Endothelial cell of umbilical vein (primary cell): ENCODE data around the gene PIK3C3. TPM values are rescaled to one million over a fixed set of nuclear protein-coding genes. Genes with fewer than 3 reads are reported as not detected.

ENCODE experiments used
- BruUV-seq: library from RNA; stranded (reverse); fragments of 400-500 nt; replicated peaks from 2 replicates; lab custom pipeline; 2021; lab: Mats Ljungman, UMichigan
- CTCF ChIA-PET: fragments of 300-600, 350-600 bp; sonication (Branson Sonifier 250); formaldehyde crosslinking; loops from one replicate; lab custom pipeline; 2021; ENCODE audit warnings: antibody characterized with exemption, inconsistent platforms; lab: Charles Lee
- POLR2A ChIA-PET: fragments of 300-600, 350-600 bp; sonication (Branson Sonifier 250); formaldehyde crosslinking; loops from one replicate; lab custom pipeline; 2021; ENCODE audit warnings: antibody characterized with exemption, inconsistent platforms; lab: Charles Lee
- DNase-seq: peaks from one replicate; pipeline ENCODE4 v3.0.0-alpha.2; 2011; ENCODE audit warnings: low read depth, low spot score
- FAIRE-seq: peaks from 2 replicates; lab custom pipeline; 2011; peaks lifted over from hg19 to GRCh38; lab: Jason Lieb, UNC
- H2AFZ ChIP-seq: 2 replicates; pipeline ENCODE4 v1.6.0; 2012; ENCODE audit warnings: low read depth, low read length, control low read depth, inconsistent platforms
- H3K27ac ChIP-seq: 2 replicates; pipeline ENCODE4 v1.5.1; 2011; ENCODE audit warnings: low read depth, mild to moderate bottlenecking, control low read depth, low read length, moderate library complexity; ENCODE audit not compliant: insufficient read depth
- H3K27me3 ChIP-seq, 2 experiments: 2 replicates each; pipeline versions ENCODE4 v1.6.0 to v1.6.1; 2011; ENCODE audit warnings: low read length in 2 of 2, mixed read lengths in 1 of 2; ENCODE audit not compliant: control insufficient read depth in 2 of 2, insufficient read depth in 2 of 2
- H3K36me3 ChIP-seq, 2 experiments: 2 replicates in 1 of 2; 3 replicates in 1 of 2; pipeline ENCODE4 v1.5.1; 2011; ENCODE audit warnings: low read length in 2 of 2, mild to moderate bottlenecking in 1 of 2, moderate library complexity in 1 of 2; ENCODE audit not compliant: control insufficient read depth in 2 of 2, insufficient read depth in 2 of 2; ENCODE audit errors: extremely low read depth in 1 of 2
- H3K4me1 ChIP-seq: 3 replicates; pipeline ENCODE4 v1.5.1; 2011; ENCODE audit warnings: mild to moderate bottlenecking, low read length; ENCODE audit not compliant: control insufficient read depth, insufficient read depth; ENCODE audit errors: extremely low read depth
- H3K4me2 ChIP-seq: 2 replicates; pipeline ENCODE4 v1.6.1; 2011; ENCODE audit warnings: low read length, control low read depth, mixed read lengths; ENCODE audit not compliant: insufficient read depth
- H3K4me3 ChIP-seq, 3 experiments: fragments of 200-600 bp in 1 of 3; sonication (generic), shearing (Covaris generic) in 1 of 3; replicated peaks in 1 of 3; 2 replicates each; pipeline ENCODE4 v1.5.1; 2011 to 2016; ENCODE audit warnings: control low read depth in 3 of 3, low read length in 3 of 3, mild to moderate bottlenecking in 2 of 3, inconsistent platforms in 1 of 3, low read depth in 1 of 3, moderate library complexity in 1 of 3; ENCODE audit not compliant: insufficient read depth in 1 of 3
- H3K79me2 ChIP-seq: 2 replicates; pipeline ENCODE4 v1.6.0; 2012; ENCODE audit warnings: low read length, inconsistent platforms; ENCODE audit not compliant: control insufficient read depth, insufficient read depth
- H3K9ac ChIP-seq: replicated peaks from 2 replicates; pipeline ENCODE3; 2011; ENCODE audit warnings: low read length, control low read depth; ENCODE audit not compliant: insufficient read depth; ENCODE audit errors: extremely low read depth
- H3K9me1 ChIP-seq: replicated peaks from 3 replicates; pipeline ENCODE4 v1.6.0; 2011; ENCODE audit warnings: mild to moderate bottlenecking, low read length; ENCODE audit not compliant: control insufficient read depth, insufficient read depth; ENCODE audit errors: extremely low read depth
- H3K9me3 ChIP-seq: replicated peaks from 2 replicates; pipeline ENCODE4 v1.5.1; 2012; ENCODE audit warnings: low read length, inconsistent platforms; ENCODE audit not compliant: control insufficient read depth, insufficient read depth
- H4K20me1 ChIP-seq: replicated peaks from 2 replicates; pipeline ENCODE3; 2011; ENCODE audit warnings: mild to moderate bottlenecking, low read length; ENCODE audit not compliant: control insufficient read depth, insufficient read depth; ENCODE audit errors: extremely low read depth
- EZH2 ChIP-seq: IDR thresholded peaks from 2 replicates; pipeline ENCODE4 v1.6.1; 2012; ENCODE audit warnings: borderline replicate concordance, low read depth, mild to moderate bottlenecking, moderate library complexity, low read length, inconsistent platforms; ENCODE audit not compliant: severe bottlenecking
- FOS ChIP-seq: IDR thresholded peaks from 2 replicates; pipeline ENCODE4 v1.6.1; 2011; ENCODE audit warnings: mild to moderate bottlenecking, low read length, moderate library complexity, borderline replicate concordance; ENCODE audit not compliant: insufficient read depth
- GATA2 ChIP-seq: IDR thresholded peaks from 2 replicates; pipeline ENCODE4 v1.7.0; 2011; ENCODE audit warnings: low read depth, mild to moderate bottlenecking, moderate library complexity, mixed read lengths, low read length; ENCODE audit not compliant: insufficient read length, insufficient read depth
- JUN ChIP-seq: IDR thresholded peaks from 2 replicates; pipeline ENCODE4 v1.6.1; 2011; ENCODE audit warnings: borderline replicate concordance, low read depth; ENCODE audit not compliant: insufficient read length, insufficient read depth
- MYC ChIP-seq: IDR thresholded peaks from one replicate; pipeline ENCODE4 v1.6.1; 2011; ENCODE audit warnings: mild to moderate bottlenecking, low read depth, low read length
- POLR2A ChIP-seq: IDR thresholded peaks from 2 replicates; pipeline ENCODE4 v1.6.1; 2012; ENCODE audit warnings: low read depth, mild to moderate bottlenecking, control low read depth, low read length
- POLR2AphosphoS5 ChIP-seq: IDR thresholded peaks from 2 replicates; pipeline ENCODE4 v1.6.1; 2012; ENCODE audit warnings: low read depth, mild to moderate bottlenecking, control low read depth, low read length, moderate library complexity; ENCODE audit not compliant: insufficient read depth
- dilution Hi-C: fragments of 300-500 bp; cut with MboI; formaldehyde crosslinking; loops from one replicate; pipeline ENCODE4 v1.15.0; 2019; ENCODE audit warnings: low sequenced_read_pairs; ENCODE audit not compliant: extremely low pct_ligation_motif_present
- intact Hi-C: fragments of 100-400 bp; cut with micrococcal nuclease; formaldehyde crosslinking; loops from one replicate; pipeline ENCODE4 v1.10.0; 2022
- polyA plus RNA-seq, 4 experiments: library from polyadenylated mRNA; depleted of rRNA in 3 of 4; stranded (reverse) in 3 of 4; unstranded in 1 of 4; fragments of >200 nt; gene quantifications; 2 replicates each; pipeline versions ENCODE4 v1.2.1 to v1.2.3, GENCODE V29; 2011 to 2012; ENCODE audit warnings: missing spikeins in 1 of 4
- total RNA-seq: library from RNA; stranded (reverse); gene quantifications from 2 replicates; pipeline ENCODE4 v1.2.3, GENCODE V29; 2021
- TF ChIP-seq, protein P1 (sequence below): IDR thresholded peaks from 2 replicates; pipeline ENCODE4 v1.6.1; 2011; ENCODE audit not compliant: insufficient read depth, insufficient read length
- TF ChIP-seq, protein P2 (sequence below), 2 donors: IDR thresholded peaks; 1 replicate in 1 of 2; 2 replicates in 1 of 2; pipeline ENCODE4 v1.5.1; 2011; ENCODE audit warnings: low read length in 2 of 2, mild to moderate bottlenecking in 2 of 2, moderate library complexity in 2 of 2, control low read depth in 1 of 2, inconsistent platforms in 1 of 2, low read depth in 1 of 2; ENCODE audit not compliant: insufficient read depth in 1 of 2; ENCODE audit errors: extremely low read depth in 1 of 2

The PIK3C3 gene
- total and polyA plus RNA-seq, 2 donors (not counting 3 experiments of a cell fraction or from before 2014, with no cell fraction given) = 19.5 to 47.3 TPM

DNA sequence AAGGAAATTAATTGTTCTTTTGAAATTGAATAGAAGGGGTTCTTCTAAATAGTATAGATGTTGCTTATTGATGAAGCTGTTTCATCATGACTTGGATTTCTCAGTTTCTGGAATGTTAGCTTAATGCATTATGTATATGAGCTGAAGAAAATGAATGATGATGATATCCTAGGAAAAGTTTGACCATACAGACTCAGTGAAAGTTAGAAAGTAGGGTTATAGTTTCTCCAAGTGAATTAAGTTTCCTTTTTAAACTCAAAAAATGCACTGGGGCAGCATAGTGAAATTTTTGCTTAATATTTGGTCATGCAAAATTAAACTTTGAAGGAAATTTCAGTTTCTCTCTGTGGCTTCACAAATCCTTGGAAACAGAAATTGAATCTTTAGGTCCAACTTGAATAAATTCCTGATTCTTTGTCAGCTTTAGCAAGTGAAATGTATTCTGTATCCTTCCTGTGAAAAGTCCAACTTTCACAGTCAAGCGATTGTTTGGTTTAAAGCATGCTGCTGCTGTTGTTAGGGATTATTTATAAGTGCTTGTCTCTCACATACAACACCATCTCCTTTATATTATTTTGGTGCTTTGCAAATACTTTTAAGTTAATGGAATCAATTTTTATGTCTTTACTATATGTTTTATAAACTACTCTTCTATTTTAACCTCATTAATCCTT lies 78.2 kb downstream of the PIK3C3 start:
- ChIA-PET CTCF (interaction anchor here (0.9 to 1.4 kb wide), 2 partner anchors 13 to 19 kb away, joined by 3 read pairs; no protein-coding TSS in a partner anchor), POLR2A (no interaction called here)
- H3K4me3 ChIP-seq = no peak overlapping the region
- H3K9me1 ChIP-seq = no peaks in the 10 kb centered on the region
- no peak overlapping the region for H3K27ac ChIP-seq
- dilution Hi-C loops = no loop called here
- H4K20me1 ChIP-seq = no peaks in the 10 kb centered on the region
- H3K36me3 ChIP-seq = peaks cover 3 to 4% of the 10 kb centered on the region in 2 experiments
- FAIRE-seq (no peak), DNase-seq (no peak)
- intact Hi-C loops = no loop called here
- no peaks in the 10 kb centered on the region for H3K9me3 ChIP-seq
- TF ChIP-seq EZH2 (no peak), POLR2A (no peak), FOS (no peak), MYC (no peak), GATA2 (no peak)
- TF ChIP-seq, protein P1, sequence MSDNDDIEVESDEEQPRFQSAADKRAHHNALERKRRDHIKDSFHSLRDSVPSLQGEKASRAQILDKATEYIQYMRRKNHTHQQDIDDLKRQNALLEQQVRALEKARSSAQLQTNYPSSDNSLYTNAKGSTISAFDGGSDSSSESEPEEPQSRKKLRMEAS = no peak
- no TSS peak for BruUV-seq
- no peaks in the 10 kb centered on the region for H3K27me3 ChIP-seq
- H3K79me2 ChIP-seq = no peaks in the 10 kb centered on the region
- no peak overlapping the region for H3K4me2 ChIP-seq
- H3K9ac ChIP-seq = no peak overlapping the region
- no peak overlapping the region for H2AFZ ChIP-seq
- no peaks in the 10 kb centered on the region for H3K4me1 ChIP-seq

DNA sequence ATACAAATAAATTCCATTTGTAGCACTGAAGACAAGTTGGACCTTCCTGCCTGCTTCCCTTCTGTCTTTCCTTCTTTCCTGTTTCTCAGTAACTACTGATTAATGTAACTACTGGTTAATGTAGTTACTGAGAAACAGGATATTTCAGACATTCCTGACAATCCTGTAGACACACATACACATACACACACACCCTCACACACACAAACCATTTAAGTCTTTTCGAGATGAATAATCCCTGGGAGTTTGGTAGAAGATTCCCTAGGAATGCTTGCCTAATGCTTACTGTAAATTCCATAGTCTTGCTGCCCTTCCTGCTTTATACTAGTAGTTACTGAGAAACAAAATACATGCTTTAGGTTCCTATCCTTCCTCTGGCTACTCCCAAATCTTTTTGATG lies 83.9 kb downstream of the PIK3C3 start:
- Histone ChIP-seq H3K36me3 (peaks cover 0 to 8% of the 10 kb centered on the region in 2 experiments), H3K9me3 (no peaks in the 10 kb centered on the region), H2AFZ (no peak overlapping the region), H4K20me1 (no peaks in the 10 kb centered on the region), H3K4me3 (no peak overlapping the region), H3K4me1 (peaks cover 4% of the 10 kb centered on the region), H3K9me1 (no peaks in the 10 kb centered on the region), H3K9ac (no peak overlapping the region), H3K27ac (no peak overlapping the region), H3K79me2 (no peaks in the 10 kb centered on the region), H3K4me2 (no peak overlapping the region), H3K27me3 (no peaks in the 10 kb centered on the region)
- dilution Hi-C loops (no loop called here), intact Hi-C loops (no loop called here)
- TF ChIP-seq GATA2 (no peak), POLR2AphosphoS5 (no peak), FOS (no peak), POLR2A (no peak), EZH2 (no peak), MYC (no peak), JUN (no peak)
- TF ChIP-seq, protein P2, sequence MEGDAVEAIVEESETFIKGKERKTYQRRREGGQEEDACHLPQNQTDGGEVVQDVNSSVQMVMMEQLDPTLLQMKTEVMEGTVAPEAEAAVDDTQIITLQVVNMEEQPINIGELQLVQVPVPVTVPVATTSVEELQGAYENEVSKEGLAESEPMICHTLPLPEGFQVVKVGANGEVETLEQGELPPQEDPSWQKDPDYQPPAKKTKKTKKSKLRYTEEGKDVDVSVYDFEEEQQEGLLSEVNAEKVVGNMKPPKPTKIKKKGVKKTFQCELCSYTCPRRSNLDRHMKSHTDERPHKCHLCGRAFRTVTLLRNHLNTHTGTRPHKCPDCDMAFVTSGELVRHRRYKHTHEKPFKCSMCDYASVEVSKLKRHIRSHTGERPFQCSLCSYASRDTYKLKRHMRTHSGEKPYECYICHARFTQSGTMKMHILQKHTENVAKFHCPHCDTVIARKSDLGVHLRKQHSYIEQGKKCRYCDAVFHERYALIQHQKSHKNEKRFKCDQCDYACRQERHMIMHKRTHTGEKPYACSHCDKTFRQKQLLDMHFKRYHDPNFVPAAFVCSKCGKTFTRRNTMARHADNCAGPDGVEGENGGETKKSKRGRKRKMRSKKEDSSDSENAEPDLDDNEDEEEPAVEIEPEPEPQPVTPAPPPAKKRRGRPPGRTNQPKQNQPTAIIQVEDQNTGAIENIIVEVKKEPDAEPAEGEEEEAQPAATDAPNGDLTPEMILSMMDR (IDR thresholded peaks at IDR 0.05; ENCODE audit: extremely low read depth in 1 of 2, insufficient read depth in 1 of 2, low read depth in 1 of 2, low read length in 2 of 2) = no peak
- TF ChIP-seq, protein P1 = no peak
- CTCF ChIA-PET = interaction anchor here (3.5 to 10.2 kb wide), 2 partner anchors 10 to 14 kb away, joined by 21 to 119 read pairs; no protein-coding TSS in a partner anchor
- DNase-seq (peak; percentile 76), FAIRE-seq (no peak)
- POLR2A ChIA-PET = no interaction called here
- BruUV-seq = no TSS peak
